Kidney tubule cell (primary cell): Measurements from ENCODE around the gene SLC35F6.

Experiments used
- DNase-seq: peaks from one replicate; pipeline ENCODE4 v3.0.0-alpha.2; 2018; ENCODE audit warnings: low spot score

SLC35F6 gene

GRCh38 chr2:26822877-26823276 lies 58.8 kb downstream of the SLC35F6 start:
- DNase-seq = no peak
